ENCODE measurements around the gene ZNF850. TPM values are rescaled to one million over a fixed set of nuclear protein-coding genes. Genes with fewer than 3 reads are reported as not detected.

Gene ZNF850
- total and polyA plus RNA-seq, 9 of the 15 experiments (the other 6 are each of a cell fraction or from before 2014, with no cell fraction given) = 1.2 to 13.0 (median 5.9) TPM

- no peak for TF ChIP-seq TCF7 (IDR thresholded peaks at IDR 0.05; ENCODE audit: borderline replicate concordance)
- TF ChIP-seq ATF4 (CRISPR knock-in tag; IDR thresholded peaks at IDR 0.05) = no peak
- no peak for TF ChIP-seq ELK1 (CRISPR knock-in tag; IDR thresholded peaks at IDR 0.05)
- TF ChIP-seq BRCA1 (IDR thresholded peaks at IDR 0.05) = no peak
- TF ChIP-seq BRCA1 (CRISPR knock-in tag; IDR thresholded peaks at IDR 0.05) = no peak
- TF ChIP-seq MYC (IDR thresholded peaks at IDR 0.05; ENCODE audit: low read depth, low read length) = peak; percentile 56
- 0 out of 2 replicates have a peak, but pooled peaks have one; percentile 29 for TF ChIP-seq MYC (CRISPR knock-in tag; IDR thresholded peaks at IDR 0.05; ENCODE audit: borderline replicate concordance, low read depth)
- no peak for TF ChIP-seq SIN3B (IDR thresholded peaks at IDR 0.05; ENCODE audit: low read depth)
- 0 out of 4 replicates have a peak, but pooled peaks of 1 of the 2 experiments have one; percentile 49 for TF ChIP-seq ZNF639 (CRISPR knock-in tag; conservative IDR thresholded peaks at IDR 0.05 in 1 of 2, IDR thresholded peaks at IDR 0.05 in 1 of 2)
- peak; percentile 89 for TF ChIP-seq RBFOX2 (IDR thresholded peaks at IDR 0.05; ENCODE audit: low read depth, low read length)
- TF ChIP-seq STAT5A (IDR thresholded peaks at IDR 0.05; ENCODE audit: borderline replicate concordance, low read length) = no peak
- TF ChIP-seq DMBX1 (CRISPR knock-in tag; IDR thresholded peaks at IDR 0.05; ENCODE audit: borderline replicate concordance) = no peak; the same call in 1 of the 2 replicates
- TF ChIP-seq NFXL1 (CRISPR knock-in tag; IDR thresholded peaks at IDR 0.05) = no peak
- TF ChIP-seq ID3 (CRISPR knock-in tag; IDR thresholded peaks at IDR 0.05) = no peak
- TF ChIP-seq ID3 (tag; IDR thresholded peaks at IDR 0.05) = peak; percentile 68; the same call in 1 of the 2 replicates
- no peak for TF ChIP-seq ZNF282 (CRISPR knock-in tag; IDR thresholded peaks at IDR 0.05)
- TF ChIP-seq GABPB1 (CRISPR knock-in tag; IDR thresholded peaks at IDR 0.05) = peak; percentile 94
- TF ChIP-seq BHLHE40 (IDR thresholded peaks at IDR 0.05; ENCODE audit: low read length) = peak; percentile 20; the same call in 1 of the 2 replicates
- no peak for TF ChIP-seq ZNF274 (IDR thresholded peaks at IDR 0.05; ENCODE audit: borderline replicate concordance, low read depth, low read length)
- TF ChIP-seq ATF3 (IDR thresholded peaks at IDR 0.05) = no peak
- TF ChIP-seq ATF3 (CRISPR knock-in tag; conservative IDR thresholded peaks at IDR 0.05) = no peak
- no peak for TF ChIP-seq FOXM1 (IDR thresholded peaks at IDR 0.05; ENCODE audit: low read depth)
- no peak for TF ChIP-seq FOXM1 (CRISPR knock-in tag; IDR thresholded peaks at IDR 0.05; ENCODE audit: low read depth)
- no peak for TF ChIP-seq YBX1 (IDR thresholded peaks at IDR 0.05)
Observed at GRCh38 chr19:36772311-36773222, at the start of gene ZNF850 (continued).

Data from K562 (cell line).